K562 (cell line): Measurements from ENCODE around the gene CSNK1D. TPM values are rescaled to one million over a fixed set of nuclear protein-coding genes. Genes with fewer than 3 reads are reported as not detected.

Experiments
- ATF3 ChIP-seq, 2 experiments: fragments of 450-650 bp in 1 of 2; sonication (generic) in 1 of 2; formaldehyde crosslinking in 1 of 2; IDR thresholded peaks in 1 of 2; conservative IDR thresholded peaks in 1 of 2; 2 replicates each; pipeline versions ENCODE4 v1.6.1 to v1.8.1; 2016 to 2023; ENCODE audit warnings: mild to moderate bottlenecking in 2 of 2, moderate library complexity in 2 of 2, inconsistent platforms in 1 of 2, missing genetic modification reagents in 1 of 2
- CBFB ChIP-seq: sonication (generic); formaldehyde crosslinking; IDR thresholded peaks from 2 replicates; pipeline ENCODE4 v1.4.0; 2020; ENCODE audit warnings: mild to moderate bottlenecking, missing genetic modification reagents
- EZH2 ChIP-seq: IDR thresholded peaks from 2 replicates; pipeline ENCODE4 v1.6.1; 2012; ENCODE audit warnings: low read depth, mild to moderate bottlenecking, inconsistent platforms, low read length, borderline replicate concordance
- GATA2 ChIP-seq: sonication (generic); formaldehyde crosslinking; IDR thresholded peaks from 2 replicates; pipeline ENCODE4 v1.4.0; 2020; ENCODE audit warnings: mild to moderate bottlenecking, missing genetic modification reagents
- GTF2A2 ChIP-seq: IDR thresholded peaks from 2 replicates; pipeline ENCODE4 v1.6.1; 2016; ENCODE audit warnings: mild to moderate bottlenecking, missing genetic modification characterization, missing compliant biosample characterization
- PKNOX1 ChIP-seq: fragments of 450-650 bp; IDR thresholded peaks from 2 replicates; pipeline ENCODE4 v1.6.1; 2016
- POLR3A ChIP-seq: IDR thresholded peaks from 2 replicates; pipeline ENCODE4 v1.6.1; 2011; ENCODE audit warnings: borderline replicate concordance, mild to moderate bottlenecking, moderate library complexity; ENCODE audit not compliant: insufficient read length, insufficient read depth; ENCODE audit errors: extremely low read depth
- RBFOX2 ChIP-seq: fragments of 200-400 bp; formaldehyde crosslinking; IDR thresholded peaks from 2 replicates; pipeline ENCODE4 v1.6.1; 2017; ENCODE audit warnings: low read depth, mild to moderate bottlenecking, low read length, moderate library complexity
- SMARCC2 ChIP-seq: fragments of 450-650 bp; IDR thresholded peaks from 2 replicates; pipeline ENCODE4 v1.6.1; 2017; ENCODE audit warnings: antibody characterized with exemption, moderate library complexity, mild to moderate bottlenecking, low read depth
- ZBTB40 ChIP-seq, 2 experiments: fragments of 450-650 bp in 1 of 2; sonication (generic) in 1 of 2; formaldehyde crosslinking in 1 of 2; IDR thresholded peaks; 2 replicates each; pipeline versions ENCODE4 v1.7.1 to v1.9.0; 2016 to 2022; ENCODE audit warnings: inconsistent platforms in 1 of 2, mild to moderate bottlenecking in 1 of 2, missing genetic modification reagents in 1 of 2
- ZNF274 ChIP-seq: IDR thresholded peaks from 2 replicates; pipeline ENCODE4 v1.6.1; 2011; ENCODE audit warnings: low read depth, mild to moderate bottlenecking, low read length, moderate library complexity, borderline replicate concordance
- ZNF740 ChIP-seq, 3 experiments: fragments of 200-800 bp in 1 of 3; sonication (Bioruptor generic) in 1 of 3; sonication (generic) in 1 of 3; formaldehyde crosslinking in 1 of 3; IDR thresholded peaks; 2 replicates each; pipeline versions ENCODE4 v1.6.1 to v1.8.0; 2016 to 2022; ENCODE audit warnings: mild to moderate bottlenecking in 2 of 3, missing compliant biosample characterization in 2 of 3, missing genetic modification characterization in 2 of 3, missing genetic modification reagents in 1 of 3
- ZNF780A ChIP-seq: fragments of 250-450 bp; sonication (Bioruptor Pico); IDR thresholded peaks from 2 replicates; pipeline ENCODE4 v1.5.0; 2021; ENCODE audit warnings: mild to moderate bottlenecking
- polyA plus RNA-seq, 8 experiments: library from polyadenylated mRNA; depleted of rRNA in 4 of 8; stranded (reverse) in 5 of 8; unstranded in 3 of 8; fragments of >200 nt; fragmentation: Nextera tagmentation in 2 of 8; fragmentation: Illumina TruSeq in 1 of 8; extraction: Ambion mirVana in 2 of 8; extraction: Trizol in 1 of 8; gene quantifications; 2 replicates each; pipeline versions ENCODE4 v1.2.1 to v1.2.3, GENCODE V29; 2011 to 2014; ENCODE audit warnings: inconsistent platforms in 1 of 8, missing spikeins in 1 of 8
- total RNA-seq, 7 experiments: library from RNA; depleted of rRNA in 6 of 7; stranded (reverse); fragments of >200 nt in 6 of 7; fragmentation: Illumina TruSeq in 2 of 7; extraction: Trizol in 2 of 7; gene quantifications; 2 replicates each; pipeline versions ENCODE4 v1.2.1 to v1.2.3, GENCODE V29; 2011 to 2021; ENCODE audit warnings: low replicate concordance in 1 of 7

CSNK1D gene
- total and polyA plus RNA-seq, 9 of the 15 experiments (the other 6 are each of a cell fraction or from before 2014, with no cell fraction given): 6.5 to 133 (median 41.3) TPM

GRCh38 chr17:82205720-82206508, 67.6 kb downstream of the CSNK1D start (continued):
- TF ChIP-seq GTF2A2 (no peak), ZBTB40 (IDR thresholded peaks at IDR 0.05) (0 out of 2 replicates have a peak, but pooled peaks have one; percentile 34), ZBTB40 (CRISPR knock-in tag; IDR thresholded peaks at IDR 0.05) (no peak), ZNF274 (no peak), ZNF740 (CRISPR knock-in tag; IDR thresholded peaks at IDR 0.05) (no peak), ZNF740 (tag; IDR thresholded peaks at IDR 0.05) (no peak), CBFB (CRISPR knock-in tag) (no peak), RBFOX2 (peak; percentile 70), POLR3A (no peak), ZNF780A (CRISPR knock-in tag) (no peak), PKNOX1 (peak; percentile 73), EZH2 (no peak), GATA2 (CRISPR knock-in tag) (no peak), SMARCC2 (no peak), ATF3 (IDR thresholded peaks at IDR 0.05) (peak; percentile 35; the same call in 1 of the 2 replicates), ATF3 (CRISPR knock-in tag; conservative IDR thresholded peaks at IDR 0.05) (peak; percentile 75; the same call in 1 of the 2 replicates)
